GM18498 (cell line): ENCODE results near the gene GSG1L2.

Experiments used
- ATAC-seq: cut with Tn5 transposase; IDR thresholded peaks from one replicate; pipeline ENCODE4 v1.9.1; 2021; ENCODE audit warnings: mild to moderate bottlenecking, moderate library complexity; ENCODE audit not compliant: unreplicated experiment

The GSG1L2 gene

DNA sequence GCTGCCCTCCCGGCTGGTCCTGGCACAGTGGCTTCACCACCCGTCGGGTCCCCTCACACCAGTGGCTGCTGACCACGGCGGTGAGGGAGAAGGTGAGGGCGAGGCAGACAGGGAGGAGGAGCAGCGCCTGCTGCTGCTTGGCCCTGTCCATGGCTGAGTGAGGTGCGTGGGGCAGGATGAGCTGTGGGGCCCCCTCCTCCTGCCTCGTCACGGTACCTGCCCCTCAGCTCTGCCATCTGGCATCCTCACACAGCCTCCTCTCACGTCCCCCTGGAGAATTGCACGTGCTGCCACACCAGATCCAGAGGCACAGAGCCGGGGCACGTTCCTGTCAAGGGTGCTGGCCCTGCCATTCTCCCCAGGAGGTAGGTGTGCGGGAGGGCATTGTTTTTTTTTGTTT, at the start of gene GSG1L2:
Gene GSG1L2, minus strand, starts transcription at position 159 of the 400 bp plus-strand sequence. Its CDS starts 8 bp downstream, at position 151.
- no peak for ATAC-seq

DNA sequence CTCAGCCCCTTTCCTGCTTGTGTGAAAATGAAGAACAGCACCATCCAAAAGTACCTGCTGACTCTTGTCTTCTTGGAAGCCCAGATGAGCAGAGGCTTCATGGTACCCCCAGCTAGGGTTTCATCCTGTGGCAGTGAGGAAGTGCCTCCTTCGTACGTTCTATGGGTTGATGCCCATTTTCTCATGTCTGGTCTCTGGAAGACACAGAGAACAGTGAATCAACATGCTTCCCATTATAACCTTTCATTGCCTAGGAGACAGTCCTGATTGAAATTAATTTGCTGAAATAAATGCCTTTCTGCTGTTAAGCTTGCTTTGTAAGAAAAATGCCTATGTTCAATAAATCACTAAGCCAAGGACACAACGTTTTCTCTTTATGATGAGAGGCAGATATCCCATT, 46.7 kb upstream of the GSG1L2 start:
- no peak for ATAC-seq

DNA sequence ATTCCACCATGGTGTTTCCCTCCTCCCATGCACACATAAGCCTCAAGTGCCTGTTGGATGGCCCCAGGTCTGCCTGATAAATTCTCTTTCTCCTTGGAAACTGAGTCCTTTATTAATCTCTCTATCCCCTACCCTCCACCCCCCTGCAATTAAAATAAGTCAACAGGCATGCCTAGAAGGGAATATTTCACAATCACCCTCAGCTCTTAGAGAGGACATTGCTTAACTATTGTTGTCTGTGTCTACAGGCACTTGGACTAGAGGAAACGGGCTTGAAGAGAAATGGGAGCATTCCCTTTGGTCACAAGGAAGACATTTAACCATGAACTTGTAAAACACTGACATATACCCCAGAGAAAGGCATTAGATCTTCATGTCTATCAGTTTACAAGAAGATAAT, 43.7 kb upstream of the GSG1L2 start:
- ATAC-seq, result no peak

DNA sequence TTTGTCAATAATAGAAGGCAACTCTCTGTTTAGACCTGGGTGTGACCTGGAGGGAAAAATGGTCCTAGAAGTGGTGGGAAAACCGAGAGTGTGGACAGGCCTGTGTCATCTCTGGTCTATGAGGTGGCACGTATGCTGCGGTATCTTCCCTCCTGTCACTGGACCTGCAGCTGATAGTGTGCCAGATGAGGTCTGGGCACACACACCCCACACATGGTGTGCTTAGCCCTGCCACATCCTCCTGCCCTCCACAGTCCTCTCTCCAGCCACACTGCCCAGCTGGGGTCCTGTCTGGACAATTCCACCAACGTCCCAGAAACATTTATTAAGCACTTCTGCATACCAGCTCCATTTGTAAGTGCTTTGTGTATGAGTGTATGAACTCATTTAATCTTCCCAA, 41.1 kb upstream of the GSG1L2 start:
- ATAC-seq, result no peak

DNA sequence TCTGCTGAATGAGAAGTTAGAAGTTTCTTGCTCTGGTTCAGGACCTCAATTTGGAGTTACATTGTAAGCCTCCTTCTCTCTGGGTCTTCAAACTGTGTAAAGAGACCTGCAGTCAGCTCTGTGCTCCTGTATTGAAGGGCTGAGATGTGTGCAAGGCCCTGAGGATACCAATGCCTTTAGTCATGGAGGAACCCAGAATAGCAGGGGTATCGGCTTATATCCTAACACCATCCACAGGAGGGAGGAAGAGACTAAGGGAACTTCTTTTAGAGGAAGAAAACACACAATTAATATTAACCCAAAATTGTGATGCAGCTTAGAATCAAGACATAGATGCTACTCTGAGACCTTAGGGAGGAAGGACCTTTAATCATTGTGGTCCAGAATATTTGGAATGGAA, 40.3 kb upstream of the GSG1L2 start:
- no peak for ATAC-seq

DNA sequence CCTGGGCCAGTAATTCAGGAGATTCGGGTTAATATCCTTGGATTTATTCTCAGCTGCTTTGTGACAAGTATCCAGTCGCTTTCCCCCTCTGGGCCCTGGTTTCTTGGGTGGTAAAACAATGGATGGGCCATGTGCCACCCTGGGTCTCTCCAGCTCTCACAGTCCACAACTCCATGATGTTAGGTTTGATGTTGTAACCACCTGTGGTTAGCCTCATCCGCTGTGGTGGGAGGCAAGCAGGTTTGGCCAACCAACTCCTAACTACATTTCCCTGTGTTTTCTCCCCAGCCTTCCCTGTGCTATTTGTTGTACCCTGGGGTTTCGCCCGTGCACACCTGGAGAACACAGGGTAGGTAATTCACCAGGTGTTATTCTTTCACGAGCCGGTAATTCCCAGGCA, 39.0 kb upstream of the GSG1L2 start:
- no peak for ATAC-seq

DNA sequence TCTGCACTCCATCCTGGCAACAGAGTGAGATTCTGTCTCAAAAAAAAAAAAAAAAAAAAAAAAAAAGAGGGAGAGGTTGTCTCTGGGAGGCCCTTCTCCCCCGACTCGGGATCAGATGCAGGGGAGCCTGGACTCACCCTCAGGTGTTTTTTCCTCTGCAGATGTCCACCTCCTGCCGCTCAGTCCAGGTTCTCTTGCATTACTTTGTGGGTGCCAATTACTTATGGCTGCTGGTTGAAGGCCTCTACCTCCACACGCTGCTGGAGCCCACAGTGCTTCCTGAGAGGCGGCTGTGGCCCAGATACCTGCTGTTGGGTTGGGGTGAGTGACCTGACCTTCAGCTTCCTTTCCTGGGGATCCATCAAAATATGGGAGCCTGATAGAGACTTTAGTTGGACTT, 37.9 kb upstream of the GSG1L2 start:
- ATAC-seq, result no peak

DNA sequence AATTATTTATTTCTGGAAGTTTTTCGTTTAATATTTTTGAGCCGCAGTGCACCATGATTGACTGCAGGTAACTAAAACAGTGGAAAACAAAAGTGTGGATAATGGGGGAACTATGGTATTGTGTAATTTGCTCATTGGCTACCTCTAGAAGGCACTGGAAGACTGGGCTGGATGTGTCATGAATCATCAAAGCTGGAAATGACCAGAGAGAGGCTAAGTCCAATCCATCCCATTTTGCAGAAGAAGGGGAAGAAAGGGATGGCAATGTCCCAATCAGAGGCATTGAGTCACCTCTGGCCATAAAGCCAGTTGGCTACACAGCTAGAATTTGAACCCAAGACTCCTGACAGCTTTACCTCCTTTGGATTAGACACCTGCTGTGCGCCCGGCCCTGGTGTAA, 33.2 kb upstream of the GSG1L2 start:
- no peak for ATAC-seq

DNA sequence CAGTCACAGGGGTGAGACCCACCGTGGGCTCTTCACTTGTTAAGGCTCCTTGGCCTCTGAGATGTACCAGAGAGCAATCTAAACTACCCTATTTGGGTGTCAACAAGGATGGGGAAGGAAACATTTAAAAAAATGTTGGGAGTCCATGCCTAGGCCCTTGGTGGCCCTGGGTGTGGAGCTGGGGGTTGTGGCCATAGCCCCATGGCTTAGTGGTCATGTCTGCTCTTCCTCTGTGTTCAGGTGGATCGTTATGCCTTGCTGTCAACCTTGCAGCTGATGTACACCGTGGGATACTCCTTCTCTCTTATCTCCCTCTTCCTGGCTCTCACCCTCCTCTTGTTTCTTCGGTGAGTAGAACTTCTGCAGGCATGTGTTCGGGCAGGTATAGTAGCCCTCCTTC, 32.4 kb upstream of the GSG1L2 start:
- no peak for ATAC-seq

DNA sequence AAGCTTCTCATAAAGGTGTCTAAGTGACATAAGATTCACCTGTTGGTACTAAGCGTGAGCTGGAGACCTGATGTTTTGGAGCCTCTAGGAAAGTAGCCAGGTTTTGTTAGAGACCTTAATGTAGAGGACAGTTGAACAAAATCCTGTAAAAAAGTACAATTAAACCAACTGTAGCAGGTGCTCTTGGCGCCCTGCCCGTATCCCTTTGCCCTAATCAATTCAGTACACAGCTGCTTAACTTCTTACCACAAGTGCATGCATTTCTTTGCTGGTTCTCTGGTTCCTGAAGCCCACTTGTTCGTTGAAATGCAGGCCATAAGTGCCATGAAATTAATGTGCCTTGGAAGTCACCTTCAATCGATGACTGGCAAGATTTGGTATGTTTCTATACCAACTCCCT, 28.3 kb upstream of the GSG1L2 start:
- ATAC-seq, result no peak

DNA sequence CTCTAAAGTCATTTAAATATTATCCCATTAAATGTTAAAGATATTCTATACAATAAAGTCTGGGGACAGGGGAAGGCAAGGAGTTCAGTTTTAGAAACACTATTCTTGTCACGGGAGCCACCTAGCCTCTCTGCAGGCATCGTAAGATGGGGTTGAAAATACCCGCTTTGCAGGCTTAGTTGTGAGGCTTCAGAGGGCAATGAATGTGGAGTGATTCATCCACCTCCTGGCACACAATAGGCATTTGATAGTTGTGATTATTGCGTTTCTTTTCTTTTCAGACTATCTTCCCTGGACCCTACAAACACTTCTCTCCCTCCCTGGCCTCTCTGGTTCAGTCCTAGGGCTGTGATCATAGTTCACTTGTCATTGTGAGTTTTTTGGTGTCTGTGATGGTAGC, 23.4 kb upstream of the GSG1L2 start:
- no peak for ATAC-seq

DNA sequence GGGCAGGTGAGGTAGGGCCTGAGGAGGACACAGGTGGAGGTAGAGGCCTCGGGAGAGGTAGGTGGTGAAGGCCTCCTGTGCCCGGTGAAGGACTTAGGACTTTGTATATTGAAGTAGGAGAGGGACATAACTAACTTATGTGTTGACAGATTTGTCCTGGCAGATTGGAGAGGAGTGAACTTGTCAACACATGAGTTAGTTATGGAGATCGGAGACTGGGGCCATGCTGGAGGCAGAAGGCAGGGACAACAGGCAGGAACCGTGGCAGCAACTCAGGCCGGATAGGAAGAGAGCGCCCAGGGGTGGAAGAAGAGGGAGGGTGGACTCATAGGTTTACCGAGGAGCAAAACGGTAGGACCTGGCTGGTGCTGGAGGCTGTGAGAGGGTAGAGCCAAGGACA, 22.3 kb upstream of the GSG1L2 start:
- no peak for ATAC-seq

DNA sequence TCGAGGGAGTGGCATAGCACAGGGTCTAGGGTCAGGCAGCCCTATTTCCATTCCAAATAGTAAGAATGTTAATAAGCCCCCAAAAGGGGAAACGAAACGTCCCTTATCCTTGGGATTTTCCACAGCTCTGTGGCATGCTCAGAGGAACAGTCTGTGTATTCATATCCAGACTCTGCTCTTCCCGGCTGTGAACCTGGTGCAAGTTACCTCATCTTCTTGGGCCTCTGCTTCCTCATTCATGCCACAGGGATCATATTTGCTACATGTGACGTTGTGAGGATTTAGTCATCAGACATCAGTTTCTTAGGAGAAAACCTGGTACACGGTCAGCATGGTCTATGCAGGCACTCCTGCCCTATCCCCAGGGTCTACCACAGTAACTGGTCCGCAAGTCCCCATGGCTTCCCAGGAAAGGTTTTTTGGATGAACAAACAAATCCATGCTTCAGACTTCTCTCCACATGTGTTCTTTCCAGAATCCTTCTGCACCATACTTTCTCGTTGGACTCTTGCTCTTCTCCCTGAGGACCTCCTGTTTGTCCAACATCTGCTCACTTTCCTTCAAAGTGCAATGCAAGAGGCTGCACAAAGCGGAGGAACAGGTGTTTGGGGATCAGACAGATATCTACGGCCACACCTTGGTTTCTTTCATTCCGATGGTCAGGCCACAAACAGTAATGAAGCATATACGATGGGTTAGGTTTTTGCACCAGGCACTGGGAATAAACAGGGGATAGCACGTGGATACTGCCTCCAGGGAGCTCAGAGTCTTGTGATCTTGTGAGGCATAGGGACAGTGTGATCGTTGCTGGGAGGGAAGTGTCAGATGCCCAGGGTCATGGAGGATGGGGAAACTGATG, 21.5 kb upstream of the GSG1L2 start:
- ATAC-seq, result no peak

DNA sequence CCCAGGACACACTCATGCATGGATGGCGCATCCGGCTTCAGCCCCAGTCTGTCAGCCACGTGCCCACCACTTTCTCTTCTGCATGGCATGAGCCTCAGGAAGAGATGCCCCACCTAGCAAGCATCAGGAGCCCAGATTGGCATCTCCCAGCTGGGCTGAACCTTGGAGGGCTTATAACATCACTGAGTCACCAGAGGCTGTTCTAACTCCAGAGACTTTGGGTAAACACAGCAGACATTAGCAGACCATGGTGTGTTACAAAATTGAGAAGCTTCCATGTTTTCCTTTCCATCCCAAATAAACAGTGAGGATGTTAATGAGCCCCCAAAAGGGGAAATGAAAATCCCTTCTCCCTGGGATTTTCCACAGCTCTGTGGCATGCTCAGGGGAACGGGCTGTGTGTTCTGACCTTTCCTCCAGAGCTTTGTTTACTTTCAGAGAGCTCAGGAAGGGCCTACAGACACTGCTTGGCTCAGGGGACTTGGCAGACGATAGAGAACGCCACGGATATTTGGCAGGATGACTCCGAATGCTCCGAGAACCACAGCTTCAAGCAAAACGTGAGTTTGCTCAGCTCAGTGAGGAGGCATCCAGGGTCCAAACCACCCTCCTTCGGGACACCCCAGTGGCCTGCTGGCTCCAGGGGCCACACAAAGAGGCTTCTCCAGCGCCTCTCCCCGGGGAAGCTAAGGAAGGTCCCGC, 20.3 kb upstream of the GSG1L2 start:
- no peak for ATAC-seq

DNA sequence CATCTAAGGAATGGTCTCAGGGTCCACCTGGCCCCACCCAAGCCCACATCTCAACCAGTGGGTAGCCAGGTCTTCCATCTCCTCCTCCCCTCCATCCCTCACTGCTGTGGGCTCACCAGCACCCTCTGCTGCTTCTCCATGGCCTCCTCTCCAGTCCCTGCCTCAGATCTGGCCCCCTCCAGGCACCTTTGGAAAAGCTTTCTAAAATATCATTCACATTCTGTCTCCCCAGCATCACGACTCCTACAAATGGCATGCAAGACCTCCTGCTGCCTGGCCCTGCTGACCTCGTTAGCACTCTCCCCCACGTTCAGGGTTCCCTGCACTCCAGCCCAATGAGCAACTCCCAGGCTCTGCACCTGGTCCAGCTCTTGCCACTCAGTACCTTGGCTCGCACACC, 17.6 kb upstream of the GSG1L2 start:
- no peak for ATAC-seq

DNA sequence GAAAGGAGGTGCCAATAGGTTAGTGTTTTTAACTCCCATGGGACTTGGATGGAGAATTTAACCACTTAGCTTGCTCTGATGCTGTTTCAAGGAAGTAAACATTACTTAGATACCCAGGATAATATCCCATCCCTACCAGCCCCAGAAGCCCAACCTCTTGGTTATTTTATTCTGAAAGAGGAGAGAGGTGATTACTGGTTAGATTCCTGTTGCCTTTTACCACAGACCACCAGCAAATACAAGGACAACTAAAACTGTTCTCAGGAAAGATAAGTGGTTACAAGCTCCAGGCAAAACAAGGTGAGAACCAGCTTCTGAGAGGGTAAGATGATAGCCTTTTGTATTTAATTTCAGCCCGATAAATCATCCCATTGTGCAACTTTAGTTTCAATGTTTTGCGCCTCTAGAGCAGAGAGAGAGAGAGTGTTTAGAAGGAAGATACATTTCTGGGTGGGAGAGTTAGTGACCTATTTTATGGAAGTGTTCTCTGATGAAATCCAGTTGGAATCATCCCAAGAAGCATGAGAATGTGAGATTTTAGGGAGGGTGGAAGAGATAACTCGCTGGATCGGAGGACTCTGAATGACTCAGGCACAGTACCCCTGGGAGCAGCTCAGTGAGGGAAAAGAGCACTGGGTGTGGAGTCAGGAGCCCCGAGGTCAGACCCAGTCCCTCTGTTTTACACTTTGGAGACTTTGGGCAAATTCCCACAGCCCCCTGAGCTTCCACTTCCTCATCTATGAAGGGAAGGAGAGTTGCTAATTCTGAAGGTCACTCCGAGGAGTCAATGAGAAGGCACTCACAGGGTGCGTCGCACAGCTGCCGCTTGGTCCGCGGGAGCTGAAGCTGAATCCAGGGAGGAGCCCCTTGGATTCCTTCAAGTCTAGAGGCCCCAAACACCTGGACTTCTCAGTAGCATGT, 15.9 kb upstream of the GSG1L2 start:
- ATAC-seq, result no peak

DNA sequence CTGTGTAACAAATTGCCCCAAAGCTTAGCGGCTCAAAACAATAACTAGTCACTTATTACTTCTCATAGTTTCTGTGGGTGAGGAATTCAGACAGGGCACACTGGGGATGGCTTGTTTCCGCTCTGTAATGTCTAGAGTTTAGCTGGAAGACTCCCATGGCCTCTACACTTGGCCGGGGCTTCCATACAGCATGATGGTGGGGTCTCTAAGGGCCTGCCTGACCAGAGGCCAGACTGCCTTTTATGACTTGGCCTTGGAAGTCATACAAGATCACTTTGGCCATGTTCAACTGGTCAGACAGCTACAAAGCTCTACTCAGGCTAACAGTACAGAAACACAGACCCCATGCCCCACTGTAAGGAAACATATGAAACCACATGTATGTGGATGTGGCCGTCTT, 12.0 kb upstream of the GSG1L2 start:
- ATAC-seq, result no peak

DNA sequence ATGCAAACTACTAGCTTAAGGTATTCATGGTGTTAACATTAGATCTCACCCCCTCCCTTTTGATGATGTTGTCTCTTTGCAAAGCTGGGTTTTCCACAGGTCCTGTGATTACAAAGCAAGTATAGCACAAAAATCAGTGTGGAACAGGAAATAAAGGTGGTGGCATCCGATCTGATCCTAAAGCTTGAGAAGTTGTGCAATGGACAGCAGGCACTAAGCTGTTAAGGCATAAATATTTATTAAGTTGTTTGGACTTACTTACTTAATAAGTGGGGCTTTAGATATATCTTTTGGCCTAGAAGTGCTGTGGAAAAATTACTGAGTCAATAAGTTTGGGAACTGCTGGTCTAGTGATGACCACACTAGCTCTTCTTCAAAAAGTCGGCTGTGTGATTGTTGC, 8.8 kb upstream of the GSG1L2 start:
- ATAC-seq, result no peak

DNA sequence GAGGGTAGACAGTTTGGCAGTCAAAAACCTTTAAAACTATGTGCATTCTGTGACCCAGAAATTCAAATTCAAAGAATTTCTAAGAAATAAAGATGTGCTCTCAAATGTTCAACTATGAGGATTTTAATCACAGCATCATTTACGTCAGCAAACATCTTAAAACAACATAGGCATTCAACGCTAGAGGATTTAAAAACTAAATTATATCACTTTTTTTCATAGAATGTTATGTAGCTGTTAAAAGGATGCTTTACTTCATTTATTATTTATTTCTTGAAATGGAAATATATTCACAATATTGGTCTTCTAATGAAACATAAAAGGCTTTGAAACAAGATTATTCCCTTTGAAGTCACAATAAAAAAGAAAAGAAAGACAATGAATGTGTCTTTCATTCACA, 7.5 kb upstream of the GSG1L2 start:
- no peak for ATAC-seq

DNA sequence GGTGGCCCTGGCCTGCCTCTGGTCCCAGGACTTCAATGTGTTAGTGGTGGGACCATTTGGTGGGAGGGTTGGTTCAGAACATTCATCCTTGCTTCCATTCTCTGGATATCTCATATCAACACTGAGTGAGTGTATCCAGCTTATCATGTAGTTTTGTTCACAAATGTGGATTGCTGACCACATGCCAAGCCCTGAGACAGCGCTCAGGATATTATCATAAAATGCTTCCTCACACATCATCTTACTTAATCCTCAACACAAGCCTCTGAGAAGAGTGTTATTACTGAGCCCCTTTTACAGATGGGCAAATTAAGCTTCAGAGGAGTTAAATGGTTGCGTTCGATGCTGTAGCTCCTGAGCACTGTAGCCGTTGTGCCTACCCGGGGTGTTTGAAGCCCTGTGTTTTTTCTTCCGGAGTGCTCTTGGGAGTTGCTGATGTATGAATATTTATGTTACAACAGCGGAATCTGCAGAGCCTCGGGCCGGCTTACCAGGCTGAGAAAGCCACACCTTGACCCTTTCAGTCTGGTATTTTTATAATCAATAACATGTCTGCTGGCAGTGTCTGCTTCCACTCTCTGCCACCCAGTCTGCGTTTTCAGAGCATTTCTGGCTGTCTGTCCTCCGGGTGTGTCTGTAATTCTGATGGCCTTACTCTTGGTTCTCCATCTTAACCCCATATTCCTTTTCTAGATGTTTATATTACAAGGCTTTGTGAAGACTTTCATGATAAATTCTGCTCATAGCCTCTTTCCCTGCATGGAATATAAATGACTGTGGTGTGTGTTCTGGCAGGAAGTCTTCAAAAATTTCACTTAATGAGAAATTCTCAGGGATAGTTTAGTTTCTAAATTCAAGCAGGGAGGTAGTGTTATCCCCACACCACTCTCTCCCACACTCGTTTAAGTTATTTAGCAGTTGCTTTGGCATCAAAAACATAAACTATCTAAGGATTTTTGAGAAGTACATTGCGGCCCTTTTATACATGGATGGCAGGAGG, 6.7 kb upstream of the GSG1L2 start:
- no peak for ATAC-seq
